GM12801 (cell line): ENCODE measurements around the gene CACNA1D.

Experiments
- CTCF ChIP-seq: IDR thresholded peaks from one replicate; pipeline ENCODE4 v1.5.1; 2011; ENCODE audit warnings: control low read depth; ENCODE audit not compliant: insufficient read length; ENCODE audit errors: extremely low read depth

The CACNA1D gene

GRCh38 chr3:53498806-53499641 is 4.6 kb downstream of the CACNA1D start:
- TF ChIP-seq CTCF: no peak

- no peak for TF ChIP-seq CTCF
Observed at GRCh38 chr3:53500165-53500777, 5.9 kb downstream of the CACNA1D start.

GRCh38 chr3:53501178-53501577 is 6.8 kb downstream of the CACNA1D start:
- TF ChIP-seq CTCF: no peak

- no peak for TF ChIP-seq CTCF
Observed at GRCh38 chr3:53502737-53503136, 8.3 kb downstream of the CACNA1D start.

DNA sequence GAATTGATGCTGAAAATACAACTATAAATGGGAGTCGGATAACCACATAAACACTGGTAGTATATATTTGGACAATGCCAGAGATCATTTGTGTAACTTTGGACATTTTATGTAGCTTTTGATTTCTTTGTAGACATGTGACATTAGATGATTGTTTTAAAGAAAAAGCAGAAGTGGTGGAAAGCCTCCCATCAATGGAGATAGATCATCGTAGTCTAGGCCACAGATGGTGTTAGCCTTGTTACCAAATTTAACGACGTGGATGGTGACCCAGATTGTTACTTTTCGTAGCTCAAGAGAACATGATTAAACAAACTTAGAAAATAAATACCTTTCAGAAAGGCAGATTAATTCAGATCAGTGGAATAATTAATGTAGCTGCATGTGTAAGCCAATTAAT is 8.8 kb downstream of the CACNA1D start:
- no peak for TF ChIP-seq CTCF

DNA sequence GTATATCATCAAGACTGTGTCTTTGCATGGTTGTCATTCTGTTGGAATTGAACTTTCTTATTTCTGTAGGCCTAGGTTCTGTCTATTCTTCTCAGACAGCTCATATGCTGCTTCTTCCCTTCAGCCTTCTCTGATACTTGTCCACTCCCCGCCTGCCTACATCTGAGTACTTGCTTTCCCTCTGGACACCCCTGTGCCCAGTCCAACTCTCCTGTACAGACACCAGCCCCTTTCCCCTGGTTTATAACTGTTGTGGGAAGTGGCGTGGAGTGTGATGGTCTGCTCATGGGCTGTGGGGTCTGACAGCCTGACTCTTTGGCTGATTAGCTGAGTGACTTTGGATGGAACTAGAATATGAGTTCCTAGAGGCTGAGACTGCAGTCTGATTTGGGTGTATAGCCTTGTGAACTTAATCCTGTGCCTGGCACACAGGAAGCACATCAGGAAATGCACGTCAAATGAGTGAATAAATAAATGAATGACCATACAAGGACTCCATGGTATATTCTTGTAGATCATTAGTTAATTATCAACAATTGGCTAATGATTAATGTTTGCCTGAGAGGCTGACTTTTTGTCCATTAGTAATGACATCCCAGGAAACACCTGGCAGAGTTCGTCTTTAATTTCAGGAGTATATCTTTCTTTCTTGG is 11.8 kb downstream of the CACNA1D start:
- no peak for TF ChIP-seq CTCF

DNA sequence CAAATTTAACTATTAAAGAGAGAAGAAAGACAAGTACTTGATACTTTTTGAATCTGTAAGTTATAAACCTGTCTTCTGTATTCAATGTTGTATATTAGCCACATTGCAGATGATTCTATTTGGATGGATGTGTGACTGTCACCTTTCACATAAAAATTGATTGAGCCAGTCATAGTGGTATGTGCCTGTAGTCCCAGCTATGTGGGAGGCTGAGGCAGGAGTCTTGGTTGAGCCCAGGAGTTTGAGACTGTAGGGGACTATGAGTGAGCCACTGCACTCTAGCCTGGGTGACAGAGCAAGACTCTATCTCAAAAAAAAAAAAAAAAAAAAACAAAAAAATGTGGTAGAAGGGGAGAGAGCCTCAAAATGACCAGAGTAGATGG is 12.3 kb downstream of the CACNA1D start:
- TF ChIP-seq CTCF: no peak
